GM21717 (cell line): ENCODE data around the gene B3GAT1.

Experiments used
- ATAC-seq: cut with Tn5 transposase; IDR thresholded peaks from one replicate; pipeline ENCODE4 v1.9.1; 2021; ENCODE audit warnings: mild to moderate bottlenecking, moderate library complexity; ENCODE audit not compliant: unreplicated experiment

The B3GAT1 gene

GRCh38 chr11:134392953-134393615, 19.0 kb downstream of the B3GAT1 start:
- no peak for ATAC-seq

GRCh38 chr11:134391656-134392055, 20.4 kb downstream of the B3GAT1 start:
- ATAC-seq, result no peak

- no peak for ATAC-seq
Measured at GRCh38 chr11:134390706-134391569, 21.1 kb downstream of the B3GAT1 start.

- no peak for ATAC-seq
Measured at GRCh38 chr11:134389464-134390180, 22.4 kb downstream of the B3GAT1 start.

- no peak for ATAC-seq
Measured at GRCh38 chr11:134388590-134388989, 23.5 kb downstream of the B3GAT1 start.

GRCh38 chr11:134387501-134387900, 24.5 kb downstream of the B3GAT1 start:
- no peak for ATAC-seq

GRCh38 chr11:134386945-134387344, 25.1 kb downstream of the B3GAT1 start:
- ATAC-seq, result no peak

- ATAC-seq, result no peak
Measured at GRCh38 chr11:134385774-134386565, 26.1 kb downstream of the B3GAT1 start.

- ATAC-seq, result no peak
Measured at GRCh38 chr11:134385171-134385570, 26.9 kb downstream of the B3GAT1 start.

GRCh38 chr11:134384406-134384805, 27.6 kb downstream of the B3GAT1 start:
- no peak for ATAC-seq

- ATAC-seq, result no peak
Measured at GRCh38 chr11:134383576-134384221, 28.3 kb downstream of the B3GAT1 start.

GRCh38 chr11:134382830-134383229, 29.2 kb downstream of the B3GAT1 start:
- ATAC-seq, result no peak

- ATAC-seq, result no peak
Measured at GRCh38 chr11:134382257-134382656, 29.8 kb downstream of the B3GAT1 start.

- no peak for ATAC-seq
Measured at GRCh38 chr11:134380785-134381184, 31.3 kb downstream of the B3GAT1 start.

GRCh38 chr11:134380229-134380628, 31.8 kb downstream of the B3GAT1 start:
- ATAC-seq, result no peak

GRCh38 chr11:134379241-134379640, 32.8 kb downstream of the B3GAT1 start:
- no peak for ATAC-seq

- no peak for ATAC-seq
Measured at GRCh38 chr11:134377876-134378275, 34.2 kb downstream of the B3GAT1 start.

- ATAC-seq, result no peak
Measured at GRCh38 chr11:134376150-134376921, 35.7 kb downstream of the B3GAT1 start.

- ATAC-seq, result no peak
Measured at GRCh38 chr11:134374891-134375550, 37.0 kb downstream of the B3GAT1 start.
